SK-N-SH (cell line): ENCODE data around the gene FUT2. TPM values are rescaled to one million over a fixed set of nuclear protein-coding genes. Genes with fewer than 3 reads are reported as not detected.
"Not testable (repeated sequence)": the region's sequence is repeated elsewhere in the genome, so short reads cannot be mapped to it uniquely, and the experiment has no call there.

Experiments
- CTCF ChIA-PET: fragments of 300-600, 350-600 bp; formaldehyde crosslinking; extraction: SDS; loops from one replicate; lab custom pipeline; 2021; lab: Yijun Ruan, JAX
- POLR2A ChIA-PET: fragments of 350-600 bp; sonication (Branson Sonifier 250); formaldehyde crosslinking; extraction: SDS; loops from one replicate; lab custom pipeline; 2020; ENCODE audit warnings: antibody characterized with exemption, inconsistent platforms; lab: Yijun Ruan, JAX
- DNase-seq: peaks from one replicate; pipeline ENCODE4 v3.0.0; 2012
- H2AFZ ChIP-seq: fragments of 200-600 bp; sonication (generic); 2 replicates; pipeline ENCODE4 v1.8.1; 2016; ENCODE audit warnings: antibody characterized with exemption, mild to moderate bottlenecking, low read depth
- H3F3A ChIP-seq: fragments of 200-600 bp; sonication (generic); replicated peaks from 2 replicates; pipeline ENCODE3; 2016; ENCODE audit warnings: antibody characterized with exemption, mild to moderate bottlenecking; ENCODE audit not compliant: insufficient read depth
- H3K27ac ChIP-seq, 2 experiments: fragments of 200-500 bp in 1 of 2; fragments of 200-600 bp in 1 of 2; sonication (Bioruptor generic) in 1 of 2; sonication (generic), shearing (Covaris generic) in 1 of 2; 2 replicates each; pipeline versions ENCODE4 v1.5.1 to v1.6.1; 2014 to 2016; ENCODE audit warnings: low read depth in 2 of 2, inconsistent platforms in 1 of 2, low read length in 1 of 2, mild to moderate bottlenecking in 1 of 2, mixed read lengths in 1 of 2
- H3K27me3 ChIP-seq: fragments of 200-600 bp; sonication (generic), shearing (Covaris generic); 2 replicates; pipeline ENCODE4 v1.6.1; 2016; ENCODE audit warnings: mixed run types; ENCODE audit not compliant: insufficient read depth
- H3K36me3 ChIP-seq, 2 experiments: fragments of 200-500 bp in 1 of 2; fragments of 200-600 bp in 1 of 2; sonication (Bioruptor generic) in 1 of 2; sonication (generic) in 1 of 2; replicated peaks in 1 of 2; 2 replicates each; pipeline versions ENCODE3 to v1.5.1; 2014 to 2016; ENCODE audit warnings: low read length in 1 of 2, mild to moderate bottlenecking in 1 of 2; ENCODE audit not compliant: insufficient read depth in 2 of 2, control insufficient read depth in 1 of 2
- H3K4me1 ChIP-seq, 2 experiments: fragments of 200-500 bp in 1 of 2; fragments of 200-600 bp in 1 of 2; sonication (Bioruptor generic) in 1 of 2; sonication (generic), shearing (Covaris generic) in 1 of 2; 2 replicates each; pipeline versions ENCODE4 v1.5.1 to v1.6.1; 2014 to 2016; ENCODE audit warnings: low read depth in 1 of 2, low read length in 1 of 2, mixed run types in 1 of 2; ENCODE audit not compliant: insufficient read depth in 2 of 2, control insufficient read depth in 1 of 2
- H3K4me2 ChIP-seq: fragments of 200-600 bp; sonication (generic), shearing (Covaris generic); 2 replicates; pipeline ENCODE4 v1.6.1; 2017; ENCODE audit warnings: mixed run types
- H3K4me3 ChIP-seq, 2 experiments: fragments of 200-500 bp in 1 of 2; fragments of 200-600 bp in 1 of 2; sonication (Bioruptor generic) in 1 of 2; sonication (generic), shearing (Covaris generic) in 1 of 2; 2 replicates each; pipeline versions ENCODE4 v1.5.1 to v1.8.1; 2014 to 2016; ENCODE audit warnings: low read depth in 2 of 2, inconsistent platforms in 1 of 2, low read length in 1 of 2, mild to moderate bottlenecking in 1 of 2, mixed read lengths in 1 of 2, moderate library complexity in 1 of 2
- H3K79me2 ChIP-seq: fragments of 200-600 bp; sonication (generic); 2 replicates; pipeline ENCODE4 v1.8.1; 2017; ENCODE audit warnings: mild to moderate bottlenecking; ENCODE audit not compliant: insufficient read depth
- H3K9ac ChIP-seq: fragments of 200-600 bp; sonication (generic); 2 replicates; pipeline ENCODE4 v1.6.1; 2017; ENCODE audit warnings: mixed run types
- H3K9me2 ChIP-seq: fragments of 200-600 bp; sonication (generic); 2 replicates; pipeline ENCODE4 v1.6.1; 2017; ENCODE audit warnings: mixed run types
- H3K9me3 ChIP-seq: fragments of 200-600 bp; sonication (generic); 2 replicates; pipeline ENCODE4 v1.6.1; 2017; ENCODE audit warnings: mixed run types, mild to moderate bottlenecking, moderate library complexity
- H4K20me1 ChIP-seq: fragments of 200-600 bp; sonication (generic); 2 replicates; pipeline ENCODE4 v1.6.1; 2017; ENCODE audit warnings: mild to moderate bottlenecking, mixed run types; ENCODE audit not compliant: insufficient read depth
- CHD2 ChIP-seq: fragments of 150-350 bp; IDR thresholded peaks from 2 replicates; pipeline ENCODE4 v1.6.1; 2018; ENCODE audit warnings: low read length; ENCODE audit not compliant: partially characterized antibody
- EP300 ChIP-seq, 2 experiments: IDR thresholded peaks; 2 replicates each; pipeline versions ENCODE4 v1.4.0 to v1.6.1; 2012; ENCODE audit warnings: borderline replicate concordance in 1 of 2, low read depth in 1 of 2, low read length in 1 of 2
- FOXJ3 ChIP-seq: sonication (generic); formaldehyde crosslinking; IDR thresholded peaks from 2 replicates; pipeline ENCODE4 v1.5.1; 2020; ENCODE audit warnings: mild to moderate bottlenecking, missing genetic modification reagents
- GATA2 ChIP-seq: sonication (generic); formaldehyde crosslinking; IDR thresholded peaks from 2 replicates; pipeline ENCODE4 v1.5.0; 2020; ENCODE audit warnings: mild to moderate bottlenecking, missing genetic modification reagents
- IRF3 ChIP-seq: fragments of 150-350 bp; IDR thresholded peaks from 2 replicates; pipeline ENCODE4 v1.6.1; 2016; ENCODE audit warnings: mild to moderate bottlenecking, low read depth, low read length
- NRF1 ChIP-seq: IDR thresholded peaks from 2 replicates; pipeline ENCODE4 v1.6.1; 2012; ENCODE audit warnings: low read depth, mild to moderate bottlenecking, low read length
- PBX3 ChIP-seq: IDR thresholded peaks from 2 replicates; pipeline ENCODE4; 2012
- RFX5 ChIP-seq: IDR thresholded peaks from 2 replicates; pipeline ENCODE4 v1.6.1; 2012; ENCODE audit warnings: mild to moderate bottlenecking, improper control_type of control experiment, low read length
- RXRA ChIP-seq: IDR thresholded peaks from 2 replicates; pipeline ENCODE4 v1.4.0; 2012; ENCODE audit warnings: low read depth, mild to moderate bottlenecking, borderline replicate concordance
- SIN3A ChIP-seq: IDR thresholded peaks from 2 replicates; pipeline ENCODE4 v1.6.1; 2012; ENCODE audit warnings: low read depth, mild to moderate bottlenecking, low read length, moderate library complexity, borderline replicate concordance
- SMC3 ChIP-seq: IDR thresholded peaks from 2 replicates; pipeline ENCODE4 v1.6.1; 2012; ENCODE audit warnings: low read depth, low read length, improper control_type of control experiment
- TAF1 ChIP-seq: IDR thresholded peaks from 2 replicates; pipeline ENCODE4 v1.6.1; 2012; ENCODE audit warnings: low read depth, mild to moderate bottlenecking, low read length, moderate library complexity, borderline replicate concordance
- TEAD4 ChIP-seq: IDR thresholded peaks from 2 replicates; pipeline ENCODE4 v1.4.0; 2012; ENCODE audit warnings: mild to moderate bottlenecking, borderline replicate concordance; ENCODE audit not compliant: insufficient read depth
- USF1 ChIP-seq: IDR thresholded peaks from 2 replicates; pipeline ENCODE4 v1.4.0; 2012; ENCODE audit warnings: low read depth, borderline replicate concordance
- USF2 ChIP-seq: fragments of 150-350 bp; IDR thresholded peaks from 2 replicates; pipeline ENCODE4 v1.6.1; 2017; ENCODE audit warnings: antibody characterized with exemption, low read length, low read depth, borderline replicate concordance
- YY1 ChIP-seq: IDR thresholded peaks from 2 replicates; pipeline ENCODE4 v1.4.0; 2012; ENCODE audit warnings: low read depth, mild to moderate bottlenecking
- ZBTB33 ChIP-seq: IDR thresholded peaks from 2 replicates; pipeline ENCODE4 v1.4.0; 2012; ENCODE audit warnings: low read depth, borderline replicate concordance
- WGBS: methylation state at CpG from one replicate; pipeline ENCODE4 v1.1.6; 2017; ENCODE audit warnings: low lambda C conversion rate; 5-methylcytosine and 5-hydroxymethylcytosine counted together
- polyA plus RNA-seq, 3 experiments: library from polyadenylated mRNA; depleted of rRNA; stranded (reverse); fragments of >200 nt; gene quantifications; 2 replicates each; pipeline ENCODE4 v1.2.3, GENCODE V29; 2012

The FUT2 gene
- polyA plus RNA-seq, 1 of the 3 experiments (the other 2 are of a cell fraction): not detected

- CTCF ChIA-PET: no interaction called here
- DNase-seq: no peak
- H3K4me2 ChIP-seq: no peak overlapping the region
Measured at GRCh38 chr19:48656840-48657474, 38.8 kb upstream of the FUT2 start.

GRCh38 chr19:48657828-48658227 is 37.9 kb upstream of the FUT2 start:
- not testable (repeated sequence) for H3K36me3 ChIP-seq, H3K9me3 ChIP-seq, H3K79me2 ChIP-seq, H3F3A ChIP-seq, H3K9ac ChIP-seq, H3K4me2 ChIP-seq, H2AFZ ChIP-seq, H3K27me3 ChIP-seq, H3K9me2 ChIP-seq, H4K20me1 ChIP-seq, H3K27ac ChIP-seq, H3K4me3 ChIP-seq, DNase-seq
- ChIA-PET POLR2A (interaction anchor here (1.1 kb wide), 1 partner anchor 39 kb away, joined by 3 read pairs; the partner anchor contains the start of genes RPL18 and SPHK2), CTCF (interaction anchor here (2.0 kb wide), 1 partner anchor 17 kb away, joined by 6 read pairs; no protein-coding TSS in a partner anchor)
- peaks cover 0 to 12% of the 10 kb centered on the region in 2 experiments; a peak in 1 of 4 replicates for H3K4me1 ChIP-seq
- WGBS: 89% methylated on average over 5 of the region's 5 CpGs

More at GRCh38 chr19:48656840-48657474, 38.8 kb upstream of the FUT2 start:
- no peaks in the 10 kb centered on the region for H3K9me3 ChIP-seq
- no peak overlapping the region for H3K4me3 ChIP-seq
- no peak overlapping the region for H2AFZ ChIP-seq
- H3K36me3 ChIP-seq: no peaks in the 10 kb centered on the region
- H3K9ac ChIP-seq: no peak overlapping the region
- POLR2A ChIA-PET: interaction anchor here (1.1 kb wide), 1 partner anchor 38 kb away, joined by 3 read pairs; the partner anchor contains the start of genes RPL18 and SPHK2
- H3K4me1 ChIP-seq: peaks cover 0 to 12% of the 10 kb centered on the region in 2 experiments; a peak in 1 of 4 replicates
- no peak overlapping the region for H3K27ac ChIP-seq
- TF ChIP-seq NRF1 (no peak), RFX5 (no peak), SMC3 (no peak), GATA2 (no peak), PBX3 (no peak), EP300 (IDR thresholded peaks at IDR 0.05; ENCODE audit: borderline replicate concordance in 1 of 2, low read depth in 1 of 2, low read length in 1 of 2) (no peak), FOXJ3 (no peak), TEAD4 (no peak), SIN3A (no peak), USF2 (no peak), TAF1 (no peak), YY1 (no peak), CHD2 (no peak), USF1 (no peak), ZBTB33 (no peak), IRF3 (no peak), RXRA (no peak)
- H3F3A ChIP-seq: peaks cover 4% of the 10 kb centered on the region
- no peaks in the 10 kb centered on the region for H3K79me2 ChIP-seq
- H3K9me2 ChIP-seq: no peaks in the 10 kb centered on the region
- 68% methylated on average over 16 of the region's 16 CpGs for WGBS
- H3K27me3 ChIP-seq: no peaks in the 10 kb centered on the region
- H4K20me1 ChIP-seq: no peaks in the 10 kb centered on the region
